OCI-LY7 (cell line): ENCODE data around the gene ADAMTSL2. TPM values are rescaled to one million over a fixed set of nuclear protein-coding genes. Genes with fewer than 3 reads are reported as not detected.

Experiments
- BruUV-seq: library from RNA; stranded (reverse); fragments of 400-500 nt; replicated peaks from 2 replicates; lab custom pipeline; 2021; lab: Mats Ljungman, UMichigan
- CTCF ChIA-PET: fragments of 300-600 bp; sonication (Branson Sonifier 250); formaldehyde crosslinking; loops from one replicate; lab custom pipeline; 2022; ENCODE audit warnings: antibody characterized with exemption; ENCODE audit not compliant: unreplicated experiment; lab: Charles Lee
- POLR2A ChIA-PET: fragments of 300-600 bp; sonication (Branson Sonifier 250); formaldehyde crosslinking; loops from one replicate; lab custom pipeline; 2022; ENCODE audit warnings: antibody characterized with exemption; lab: Charles Lee
- DNase-seq: peaks from one replicate; pipeline ENCODE4 v3.0.0-alpha.2; 2015; ENCODE audit warnings: low spot score
- H2AFZ ChIP-seq: fragments of 200-600 bp; sonication (generic), shearing (Covaris generic); 2 replicates; pipeline ENCODE4 v1.6.1; 2014; ENCODE audit warnings: mild to moderate bottlenecking, antibody characterized with exemption, low read length, moderate library complexity
- H3K27ac ChIP-seq: fragments of 200-600 bp; sonication (generic); 2 replicates; pipeline ENCODE4 v1.5.1; 2014; ENCODE audit warnings: mixed run types, low read depth, mild to moderate bottlenecking, moderate library complexity, low read length, inconsistent platforms; ENCODE audit not compliant: poor library complexity, severe bottlenecking
- H3K36me3 ChIP-seq: fragments of 200-600 bp; sonication (generic); 2 replicates; pipeline ENCODE4 v1.6.1; 2014; ENCODE audit warnings: mild to moderate bottlenecking, antibody characterized with exemption, low read length, moderate library complexity, mixed read lengths; ENCODE audit not compliant: insufficient read depth
- H3K4me1 ChIP-seq: fragments of 200-600 bp; sonication (generic); 2 replicates; pipeline ENCODE4 v1.5.1; 2014; ENCODE audit warnings: mild to moderate bottlenecking, low read length; ENCODE audit not compliant: insufficient read depth, poor library complexity, severe bottlenecking
- H3K4me2 ChIP-seq: fragments of 200-600 bp; sonication (generic); 2 replicates; pipeline ENCODE4 v1.6.1; 2014; ENCODE audit warnings: mild to moderate bottlenecking, low read length
- H3K4me3 ChIP-seq: fragments of 200-600 bp; sonication (generic); 2 replicates; pipeline ENCODE4 v1.5.1; 2014; ENCODE audit warnings: mild to moderate bottlenecking, low read depth, low read length; ENCODE audit not compliant: poor library complexity, severe bottlenecking
- H3K79me2 ChIP-seq: fragments of 200-600 bp; sonication (generic); 2 replicates; pipeline ENCODE4 v1.6.1; 2016; ENCODE audit warnings: low read depth, mild to moderate bottlenecking, low read length, moderate library complexity, mixed read lengths; ENCODE audit not compliant: insufficient read depth
- H3K9me2 ChIP-seq: fragments of 200-600 bp; sonication (generic); 2 replicates; pipeline ENCODE4 v1.6.1; 2016; ENCODE audit warnings: mild to moderate bottlenecking, low read length, mixed read lengths; ENCODE audit not compliant: insufficient read depth
- H3K9me3 ChIP-seq: fragments of 200-600 bp; sonication (generic); 2 replicates; pipeline ENCODE4 v1.6.1; 2014; ENCODE audit warnings: mild to moderate bottlenecking, mixed run types, low read length, mixed read lengths
- H4K20me1 ChIP-seq: fragments of 200-600 bp; sonication (generic); 2 replicates; pipeline ENCODE4 v1.6.1; 2014; ENCODE audit warnings: mild to moderate bottlenecking, antibody characterized with exemption, low read length, moderate library complexity, mixed read lengths; ENCODE audit not compliant: insufficient read depth
- CTCF ChIP-seq: fragments of 200-600 bp; sonication (generic); conservative IDR thresholded peaks from 2 replicates; pipeline ENCODE4 v1.5.1; 2014; ENCODE audit warnings: mild to moderate bottlenecking, antibody characterized with exemption, low read length, moderate library complexity, mixed read lengths
- EZH2phosphoT487 ChIP-seq: fragments of 200-600 bp; sonication (generic); IDR thresholded peaks from 2 replicates; pipeline ENCODE4 v1.6.1; 2018; ENCODE audit warnings: low read depth, borderline replicate concordance, mild to moderate bottlenecking, mixed run types, antibody characterized with exemption, low read length, moderate library complexity, mixed read lengths
- intact Hi-C: fragments of 100-400 bp; cut with micrococcal nuclease; formaldehyde crosslinking; loops from one replicate; pipeline ENCODE4 v1.10.0; 2022; ENCODE audit not compliant: unreplicated experiment
- total RNA-seq, 2 experiments: library from RNA; depleted of rRNA in 1 of 2; stranded (reverse); fragments of >200 nt in 1 of 2; shearing (Covaris generic) in 1 of 2; gene quantifications; 2 replicates each; pipeline ENCODE4 v1.2.3, GENCODE V29; 2014 to 2022

Gene ADAMTSL2
- total RNA-seq, 2 experiments from 2014 or later, result 0.88 TPM; not detected in 1

GRCh38 chr9:133566817-133567216 is 32.3 kb downstream of the ADAMTSL2 start:
- Histone ChIP-seq H3K9me3 (no peaks in the 10 kb centered on the region), H3K79me2 (no peaks in the 10 kb centered on the region), H4K20me1 (no peaks in the 10 kb centered on the region), H3K4me1 (peaks cover 10% of the 10 kb centered on the region), H3K36me3 (no peaks in the 10 kb centered on the region), H3K9me2 (no peaks in the 10 kb centered on the region), H3K4me3 (no peak overlapping the region), H2AFZ (no peak overlapping the region), H3K27ac (no peak overlapping the region), H3K4me2 (no peak overlapping the region)
- intact Hi-C loops, result no loop called here
- ChIA-PET CTCF (no interaction called here), POLR2A (no interaction called here)
- no peak for TF ChIP-seq CTCF
- TF ChIP-seq EZH2phosphoT487, result no peak
- no TSS peak for BruUV-seq
- DNase-seq, result no peak

- Histone ChIP-seq H3K79me2 (no peaks in the 10 kb centered on the region), H4K20me1 (no peaks in the 10 kb centered on the region), H3K4me3 (no peak overlapping the region), H3K4me1 (peaks cover 7% of the 10 kb centered on the region), H3K4me2 (no peak overlapping the region), H3K9me3 (no peaks in the 10 kb centered on the region), H2AFZ (no peak overlapping the region), H3K36me3 (no peaks in the 10 kb centered on the region), H3K9me2 (no peaks in the 10 kb centered on the region), H3K27ac (no peak overlapping the region)
- no TSS peak for BruUV-seq
- intact Hi-C loops, result no loop called here
- DNase-seq, result no peak
- no peak for TF ChIP-seq EZH2phosphoT487
- TF ChIP-seq CTCF, result no peak
- POLR2A ChIA-PET, result no interaction called here
- CTCF ChIA-PET, result no interaction called here
These were observed 33.7 kb downstream of the ADAMTSL2 start for GRCh38 chr9:133568186-133568585.

GRCh38 chr9:133569121-133569785 is 34.7 kb downstream of the ADAMTSL2 start:
- POLR2A ChIA-PET, result no interaction called here
- Histone ChIP-seq H3K4me1 (peaks cover 3% of the 10 kb centered on the region), H3K36me3 (no peaks in the 10 kb centered on the region), H3K4me2 (no peak overlapping the region), H4K20me1 (no peaks in the 10 kb centered on the region), H3K27ac (no peak overlapping the region), H3K79me2 (no peaks in the 10 kb centered on the region), H3K9me3 (no peaks in the 10 kb centered on the region), H2AFZ (no peak overlapping the region), H3K9me2 (no peaks in the 10 kb centered on the region), H3K4me3 (no peak overlapping the region)
- BruUV-seq, result no TSS peak
- CTCF ChIA-PET, result no interaction called here
- no peak for DNase-seq
- TF ChIP-seq CTCF, result no peak
- intact Hi-C loops, result no loop called here
